HTR-8/SVneo (cell line): ENCODE results near the gene PTPN6.
A peak's percentile ranks its signal among the peaks of the same experiment; 100 is the strongest.

ENCODE experiments used
- DNase-seq: peaks from one replicate; pipeline ENCODE4 v3.0.0; 2011; ENCODE audit warnings: low spot score, mixed read lengths; ENCODE audit not compliant: insufficient read length
- FAIRE-seq: peaks from 2 replicates; lab custom pipeline; 2011; peaks lifted over from hg19 to GRCh38; lab: Jason Lieb, UNC

PTPN6 gene

GRCh38 chr12:6963791-6964413 lies 12.7 kb downstream of the PTPN6 start:
- DNase-seq, result no peak
- FAIRE-seq, result no peak

- FAIRE-seq (no peak), DNase-seq (no peak)
These were observed 13.5 kb downstream of the PTPN6 start for GRCh38 chr12:6964605-6965025.

DNA sequence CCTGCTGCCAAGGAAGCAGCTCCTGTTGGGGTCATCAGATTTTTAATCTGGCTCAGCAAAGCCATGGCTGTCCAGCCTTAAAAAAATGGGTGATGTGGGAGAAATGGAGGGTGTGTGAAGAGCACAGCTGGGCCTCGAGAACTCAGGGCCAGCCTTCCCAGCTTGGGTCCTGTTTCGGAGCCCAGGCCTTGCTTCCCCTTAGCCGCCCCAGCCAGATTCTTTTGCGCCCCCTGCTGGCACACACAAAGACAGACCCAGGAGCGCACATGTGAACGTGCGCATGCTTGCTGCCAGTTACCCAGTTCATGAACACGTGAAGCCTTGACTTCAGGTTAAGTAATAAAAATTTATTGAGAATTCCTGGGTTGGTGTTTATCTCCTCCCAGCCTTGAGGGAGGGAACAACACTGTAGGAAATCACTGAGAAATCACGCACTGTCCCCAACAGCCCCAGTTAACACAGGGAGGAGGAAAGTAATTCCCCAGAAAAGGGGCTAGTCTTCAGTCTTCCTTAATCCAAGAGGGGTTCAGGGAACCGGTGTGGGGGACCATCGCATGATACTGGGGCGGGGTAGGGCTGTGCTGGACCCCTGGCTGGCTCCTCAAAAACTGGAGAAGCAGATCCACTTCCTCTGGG lies 14.0 kb downstream of the PTPN6 start:
- FAIRE-seq, result no peak
- peak; percentile 88 for DNase-seq

DNA sequence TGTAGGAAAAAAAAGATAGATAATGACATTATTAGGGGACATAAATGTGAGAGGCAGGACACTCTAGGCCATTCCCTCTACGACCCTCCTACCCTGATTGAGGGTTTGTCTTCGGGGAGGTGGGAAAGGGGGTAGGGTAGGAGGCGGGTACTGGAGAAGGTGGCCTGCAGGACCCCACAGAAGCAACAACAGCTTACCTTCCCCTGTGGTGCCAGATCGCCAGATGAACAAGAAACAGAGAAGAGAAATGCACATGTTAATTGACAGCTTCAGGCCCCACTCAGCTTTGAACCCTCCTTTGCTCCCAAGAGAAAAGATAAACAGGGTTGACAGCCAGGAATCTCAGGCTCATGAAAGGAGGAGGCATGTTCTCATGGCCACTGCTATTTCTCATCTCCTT lies 14.6 kb downstream of the PTPN6 start:
- no peak for FAIRE-seq
- DNase-seq, result no peak

- DNase-seq (no peak), FAIRE-seq (no peak)
These were observed 15.2 kb downstream of the PTPN6 start for GRCh38 chr12:6966351-6966750.

DNA sequence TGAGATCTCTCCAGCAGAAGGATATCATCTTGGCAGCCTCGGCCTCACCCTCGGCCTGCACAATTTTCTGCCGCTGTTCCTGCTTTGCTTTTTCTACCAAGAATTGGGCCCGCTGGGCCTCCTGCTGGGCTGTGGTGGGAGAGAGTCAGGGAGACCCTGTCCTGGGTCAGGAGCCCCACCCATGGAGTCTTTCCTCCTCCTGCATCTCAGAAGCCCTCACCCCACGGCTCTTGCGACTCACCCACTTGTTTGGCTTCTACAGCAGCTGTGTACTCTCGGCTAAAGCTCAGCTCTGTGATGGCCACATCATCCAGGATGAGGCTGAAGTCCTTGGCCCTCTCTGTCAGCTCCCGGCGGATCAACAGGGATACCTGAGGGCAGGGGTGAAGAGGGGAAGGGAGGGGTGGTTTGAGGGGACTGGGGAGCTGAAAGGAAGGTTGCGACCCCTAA lies 16.5 kb downstream of the PTPN6 start:
- DNase-seq (no peak), FAIRE-seq (no peak)

GRCh38 chr12:6968426-6968825 lies 17.3 kb downstream of the PTPN6 start:
- peak; percentile 60 for FAIRE-seq
- DNase-seq, result no peak

DNA sequence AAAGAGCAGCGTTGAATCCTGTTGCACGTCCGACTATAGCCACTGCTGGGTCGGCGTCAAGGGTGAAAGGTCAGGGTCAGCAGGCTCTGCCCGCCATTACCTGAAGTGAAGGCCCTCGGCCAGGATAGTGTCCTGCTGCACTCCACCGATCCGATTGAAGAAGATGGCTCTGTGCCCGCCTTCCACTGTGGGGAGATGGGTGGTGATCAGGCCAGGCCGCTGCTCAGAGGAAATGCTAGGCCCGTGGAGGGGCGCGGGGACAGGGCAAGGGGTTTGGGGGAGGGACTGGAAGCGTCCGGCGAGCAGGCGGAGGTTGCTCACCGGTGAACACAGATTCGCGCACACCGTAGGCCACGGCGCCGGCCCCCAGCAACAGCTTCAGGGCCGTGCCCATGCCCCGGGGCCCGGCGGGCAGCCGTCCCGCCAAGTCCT lies 19.0 kb downstream of the PTPN6 start:
- DNase-seq, result no peak
- peak; percentile 42 for FAIRE-seq

GRCh38 chr12:6974180-6974579 lies 23.0 kb downstream of the PTPN6 start:
- FAIRE-seq (no peak), DNase-seq (no peak)

- no peak for FAIRE-seq
These were observed 24.3 kb downstream of the PTPN6 start for GRCh38 chr12:6975297-6976032.

DNA sequence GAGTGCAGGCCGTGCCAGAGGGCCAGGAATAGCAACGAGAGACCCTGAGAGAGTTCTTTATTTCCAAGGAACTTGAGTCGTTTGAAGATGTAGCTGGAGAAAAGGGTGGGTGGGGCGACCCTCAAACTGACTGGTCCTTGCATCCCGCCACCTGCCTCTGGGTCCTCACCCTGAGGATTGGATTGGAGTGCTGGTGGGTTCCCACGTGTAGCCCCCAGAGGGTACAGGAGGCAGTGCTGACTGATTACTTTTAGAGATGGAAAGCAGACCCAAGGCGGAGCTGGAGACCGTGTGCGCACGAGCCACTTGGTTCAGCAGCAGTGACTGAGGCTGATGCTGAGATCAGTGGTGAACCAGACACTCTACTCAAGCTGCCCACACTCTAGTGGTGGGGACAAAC lies 26.5 kb downstream of the PTPN6 start:
- DNase-seq, result no peak
- peak; percentile 54 for FAIRE-seq

More at GRCh38 chr12:6975297-6976032, 24.3 kb downstream of the PTPN6 start:
- no peak for DNase-seq

GRCh38 chr12:6978188-6978587 lies 27.0 kb downstream of the PTPN6 start:
- FAIRE-seq (no peak), DNase-seq (no peak)

DNA sequence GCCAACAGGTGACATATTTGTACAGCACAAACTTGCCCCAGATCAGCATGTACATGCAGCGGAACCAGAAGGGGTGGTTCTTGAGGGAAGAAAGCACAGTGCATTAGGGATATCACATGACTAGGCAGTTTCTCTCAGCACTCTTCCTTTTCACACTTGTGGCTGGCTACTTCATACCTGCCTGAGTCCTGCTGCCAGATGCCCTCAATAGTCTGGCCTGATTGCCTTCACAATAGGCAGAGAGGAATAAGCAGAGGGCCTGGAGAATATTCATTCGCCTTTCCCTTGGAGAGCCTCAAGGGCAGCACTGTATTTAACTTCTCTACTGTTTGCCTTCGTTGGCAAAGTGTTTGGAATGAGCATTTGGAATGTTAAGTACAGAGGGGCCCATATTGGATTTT lies 27.5 kb downstream of the PTPN6 start:
- DNase-seq, result no peak
- peak; percentile 20 for FAIRE-seq

GRCh38 chr12:6979021-6979420 lies 27.9 kb downstream of the PTPN6 start:
- DNase-seq (no peak), FAIRE-seq (no peak)

DNA sequence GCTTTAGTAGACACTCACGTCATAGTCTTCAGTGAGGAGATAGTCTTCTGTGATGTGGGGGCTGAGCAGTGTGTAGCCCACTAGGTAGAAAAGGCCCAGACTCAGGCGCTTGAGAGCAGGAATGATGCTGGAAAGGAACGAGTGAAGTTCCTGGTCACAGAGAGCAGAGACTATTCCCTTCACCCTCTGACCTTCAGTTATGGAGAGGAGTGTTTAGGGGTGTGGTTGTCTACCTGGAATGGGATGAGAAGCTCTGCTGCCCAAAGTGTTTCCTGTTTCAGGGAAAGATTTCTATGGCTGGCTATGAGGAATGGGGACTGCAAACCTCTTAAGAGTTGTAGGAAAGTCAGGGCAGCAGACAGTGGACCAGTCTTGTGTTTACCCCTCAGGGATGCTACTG lies 28.3 kb downstream of the PTPN6 start:
- FAIRE-seq (peak; percentile 73), DNase-seq (no peak)

- DNase-seq (no peak), FAIRE-seq (no peak)
These were observed 28.9 kb downstream of the PTPN6 start for GRCh38 chr12:6980075-6980474.

- no peak for FAIRE-seq
These were observed 29.6 kb downstream of the PTPN6 start for GRCh38 chr12:6980740-6981139.

DNA sequence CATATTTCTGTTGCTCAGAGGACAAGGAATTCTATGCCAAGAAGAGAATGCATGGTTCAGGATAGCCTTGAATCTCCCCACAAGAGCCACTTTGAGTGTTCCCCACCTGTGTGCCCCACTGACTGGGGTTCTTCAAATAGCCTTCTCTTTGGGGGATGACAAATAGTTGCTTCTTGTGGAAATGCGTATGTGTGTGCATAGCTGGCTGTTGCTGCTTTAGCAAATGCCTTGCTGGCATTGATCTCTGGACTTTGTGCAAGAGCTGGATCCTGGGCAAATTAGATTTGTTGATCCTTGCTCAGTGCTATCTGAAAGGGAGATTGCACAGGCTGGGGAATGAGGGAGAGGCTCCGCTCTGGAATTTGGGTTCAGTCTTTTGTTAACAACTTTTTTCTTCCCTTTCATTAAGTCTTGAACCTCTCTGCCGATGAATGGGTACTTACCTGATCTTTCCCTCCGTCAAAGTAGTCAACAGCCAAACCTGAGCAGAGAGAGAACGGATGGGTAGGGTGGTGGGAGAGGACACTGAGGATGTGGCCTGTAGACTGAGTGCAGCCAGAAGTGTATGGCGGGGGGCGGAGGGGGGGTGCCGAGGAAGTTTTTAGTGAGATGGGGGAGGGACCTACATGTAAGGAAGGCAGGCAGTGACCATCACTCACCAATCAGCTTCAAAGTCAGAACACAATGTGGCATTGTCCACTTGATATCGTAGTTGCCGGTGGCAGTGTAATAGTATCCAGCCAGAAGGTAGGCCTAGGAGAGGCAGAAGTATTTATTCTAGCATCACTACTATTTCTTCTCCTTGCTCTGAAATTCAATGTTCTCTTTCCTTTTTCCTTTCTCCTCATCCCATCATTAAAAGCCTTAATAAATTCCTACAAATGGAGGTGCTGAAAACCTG lies 30.2 kb downstream of the PTPN6 start:
- no peak for DNase-seq
- FAIRE-seq, result peak; percentile 46

More at GRCh38 chr12:6980740-6981139, 29.6 kb downstream of the PTPN6 start:
- no peak for DNase-seq

- FAIRE-seq (no peak), DNase-seq (no peak)
These were observed 31.4 kb downstream of the PTPN6 start for GRCh38 chr12:6982532-6982931.

- no peak for FAIRE-seq
- DNase-seq, result no peak
These were observed 36.9 kb downstream of the PTPN6 start for GRCh38 chr12:6987956-6988553.
